CD4-positive, alpha-beta T cell (primary cell): ENCODE results near the gene KLHL3. TPM values are rescaled to one million over a fixed set of nuclear protein-coding genes. Genes with fewer than 3 reads are reported as not detected.

Experiments used
- ATAC-seq: fragments of 200-7000 bp; cut with Tn5 transposase; one replicate; pipeline ENCODE4 v1.10.0; 2022; ENCODE audit warnings: mild to moderate bottlenecking; ENCODE audit not compliant: poor library complexity
- CTCF ChIA-PET: fragments of 350-600 bp; sonication (Branson Sonifier 250); formaldehyde crosslinking; loops from one replicate; lab custom pipeline; 2021; ENCODE audit warnings: antibody characterized with exemption, inconsistent platforms; lab: Charles Lee
- POLR2A ChIA-PET: fragments of 350-600 bp; sonication (Branson Sonifier 250); formaldehyde crosslinking; loops from one replicate; lab custom pipeline; 2021; ENCODE audit warnings: antibody characterized with exemption, inconsistent platforms; lab: Charles Lee
- DNase-seq, 14 experiments: peaks; one replicate each; pipeline ENCODE4 v3.0.0-alpha.2; 2013 to 2020; ENCODE audit warnings: mixed read lengths in 2 of 14
- H3K27ac ChIP-seq, 2 donors: one replicate each; pipeline versions ENCODE4 v1.5.1 to v1.7.0; 2013; ENCODE audit warnings: low read length in 2 of 2, low read depth in 1 of 2, mild to moderate bottlenecking in 1 of 2
- H3K27me3 ChIP-seq, 2 experiments: 1 replicate in 1 of 2; 2 replicates in 1 of 2; pipeline versions ENCODE4 v1.6.1 to v1.7.0; 2013; ENCODE audit warnings: low read length in 2 of 2, control low read depth in 1 of 2, mild to moderate bottlenecking in 1 of 2, moderate library complexity in 1 of 2; ENCODE audit not compliant: insufficient read depth in 2 of 2, control insufficient read depth in 1 of 2
- H3K36me3 ChIP-seq: one replicate; pipeline ENCODE4 v1.6.1; 2013; ENCODE audit warnings: low read length, control low read depth; ENCODE audit not compliant: insufficient read depth
- H3K4me1 ChIP-seq: one replicate; pipeline ENCODE4 v1.6.1; 2013; ENCODE audit warnings: low read length, control low read depth; ENCODE audit not compliant: insufficient read depth
- H3K4me3 ChIP-seq: one replicate; pipeline ENCODE4 v1.5.1; 2013; ENCODE audit warnings: mild to moderate bottlenecking, low read length, moderate library complexity
- H3K9me3 ChIP-seq, 2 experiments: 1 replicate in 1 of 2; 2 replicates in 1 of 2; pipeline versions ENCODE4 v1.6.1 to v1.7.0; 2013; ENCODE audit warnings: low read length in 2 of 2, mild to moderate bottlenecking in 2 of 2, control low read depth in 1 of 2, moderate library complexity in 1 of 2; ENCODE audit not compliant: control insufficient read depth in 1 of 2, insufficient read depth in 1 of 2
- H3K27ac Mint-ChIP-seq: one replicate; pipeline ENCODE4 v1.8.0; 2020; ENCODE audit warnings: mixed read lengths
- H3K27me3 Mint-ChIP-seq: one replicate; pipeline ENCODE4 v1.8.0; 2021; ENCODE audit warnings: mixed read lengths
- H3K36me3 Mint-ChIP-seq: one replicate; pipeline ENCODE4 v1.8.0; 2021; ENCODE audit warnings: low read depth, mixed read lengths
- H3K4me1 Mint-ChIP-seq: one replicate; pipeline ENCODE4 v1.8.0; 2021; ENCODE audit warnings: low read depth, mixed read lengths
- H3K4me3 Mint-ChIP-seq: one replicate; pipeline ENCODE4 v1.8.0; 2020; ENCODE audit warnings: mild to moderate bottlenecking, mixed read lengths
- H3K9me3 Mint-ChIP-seq: one replicate; pipeline ENCODE4 v1.8.0; 2020; ENCODE audit warnings: mixed read lengths
- CTCF ChIP-seq: fragments of 200-600 bp; IDR thresholded peaks from one replicate; pipeline ENCODE4 v1.8.0; 2022; ENCODE audit warnings: antibody characterized with exemption, mild to moderate bottlenecking
- intact Hi-C, 2 experiments: fragments of 100-400 bp; cut with DNase I in 1 of 2; cut with micrococcal nuclease in 1 of 2; formaldehyde crosslinking; loops; one replicate each; pipeline versions ENCODE4 v1.15.1 to v1.9.0; 2023 to 2025; cut with DNase I, micrococcal nuclease
- total RNA-seq, 174 experiments: library from RNA in 2 of 174; stranded (reverse) in 2 of 174; gene quantifications; one replicate each; pipeline ENCODE4 v1.2.3 and lab custom pipeline; 2021 to 2026

KLHL3 gene
- total RNA-seq, 2 experiments from 2014 or later = 22.0 to 25.9 TPM

GRCh38 chr5:137708796-137709559 lies 26.9 kb downstream of the KLHL3 start:
- no peak overlapping the region for H3K27ac Mint-ChIP-seq
- no peaks in the 10 kb centered on the region for H3K27me3 Mint-ChIP-seq
- Histone ChIP-seq H3K36me3 (peaks cover 8% of the 10 kb centered on the region), H3K27ac (no peak overlapping the region), H3K4me3 (no peak overlapping the region), H3K27me3 (no peaks in the 10 kb centered on the region), H3K4me1 (no peaks in the 10 kb centered on the region), H3K9me3 (no peaks in the 10 kb centered on the region)
- peaks cover 89% of the 10 kb centered on the region for H3K36me3 Mint-ChIP-seq
- H3K4me1 Mint-ChIP-seq = peaks cover 11% of the 10 kb centered on the region
- H3K9me3 Mint-ChIP-seq = peaks cover 2% of the 10 kb centered on the region
- POLR2A ChIA-PET = no interaction called here
- ATAC-seq (no peak), DNase-seq (no peak)
- intact Hi-C loops = no loop called here
- CTCF ChIA-PET = interaction anchor here (1.0 kb wide), 1 partner anchor 13 kb away, joined by 3 read pairs; no protein-coding TSS in a partner anchor
- no peak for TF ChIP-seq CTCF
- no peak overlapping the region for H3K4me3 Mint-ChIP-seq

DNA sequence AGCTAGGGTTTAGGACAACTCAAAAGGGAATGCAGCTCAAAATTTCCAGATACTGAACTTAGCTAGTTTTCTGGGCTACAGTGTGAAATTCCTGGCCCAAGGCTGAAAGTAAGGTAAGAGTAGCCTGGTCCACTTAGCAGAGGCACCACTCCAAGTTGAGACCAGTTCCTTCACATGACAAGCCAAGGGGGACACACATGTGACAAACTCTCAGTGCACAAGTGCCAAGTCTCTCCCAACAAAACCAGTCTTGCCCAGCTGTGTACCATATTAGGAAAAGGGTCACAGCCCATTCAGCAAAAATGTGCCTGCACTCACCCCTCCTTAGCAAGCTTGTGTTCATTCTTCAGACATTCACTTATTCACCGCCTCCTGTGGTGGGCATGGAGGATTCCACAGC lies 27.8 kb downstream of the KLHL3 start:
- ATAC-seq (no peak), DNase-seq (no peak)
- Histone ChIP-seq H3K4me3 (no peak overlapping the region), H3K9me3 (no peaks in the 10 kb centered on the region), H3K36me3 (peaks cover 8% of the 10 kb centered on the region), H3K4me1 (no peaks in the 10 kb centered on the region), H3K27ac (no peak overlapping the region), H3K27me3 (no peaks in the 10 kb centered on the region)
- intact Hi-C loops = no loop called here
- no peak overlapping the region for H3K4me3 Mint-ChIP-seq
- peaks cover 11% of the 10 kb centered on the region for H3K4me1 Mint-ChIP-seq
- no peak overlapping the region for H3K27ac Mint-ChIP-seq
- TF ChIP-seq CTCF = no peak
- peaks cover 2% of the 10 kb centered on the region for H3K9me3 Mint-ChIP-seq
- H3K36me3 Mint-ChIP-seq = peaks cover 89% of the 10 kb centered on the region
- H3K27me3 Mint-ChIP-seq = no peaks in the 10 kb centered on the region
- CTCF ChIA-PET = no interaction called here
- POLR2A ChIA-PET = no interaction called here

- Histone ChIP-seq H3K9me3 (no peaks in the 10 kb centered on the region), H3K4me1 (no peaks in the 10 kb centered on the region), H3K27ac (no peak overlapping the region), H3K27me3 (no peaks in the 10 kb centered on the region), H3K36me3 (peaks cover 8% of the 10 kb centered on the region), H3K4me3 (no peak overlapping the region)
- Mint-ChIP-seq H3K4me3 (no peak overlapping the region), H3K27me3 (no peaks in the 10 kb centered on the region), H3K9me3 (no peaks in the 10 kb centered on the region), H3K36me3 (peaks cover 88% of the 10 kb centered on the region), H3K27ac (no peak overlapping the region), H3K4me1 (peaks cover 11% of the 10 kb centered on the region)
- intact Hi-C loops = no loop called here
- no peak for DNase-seq
- no peak for ATAC-seq
- ChIA-PET POLR2A (no interaction called here), CTCF (interaction anchor here (1.5 kb wide), 1 partner anchor 36 kb away, joined by 4 read pairs; no protein-coding TSS in a partner anchor)
- no peak for TF ChIP-seq CTCF
These were observed 29.0 kb downstream of the KLHL3 start for GRCh38 chr5:137706841-137707240.
